Endothelial cell (in vitro differentiated cells): Measurements from ENCODE around the gene CCL3. TPM values are rescaled to one million over a fixed set of nuclear protein-coding genes. Genes with fewer than 3 reads are reported as not detected.
"Not testable (repeated sequence)": the region's sequence is repeated elsewhere in the genome, so short reads cannot be mapped to it uniquely, and the experiment has no call there.

Source experiments
- DNase-seq: peaks from one replicate; pipeline ENCODE4 v3.0.0; 2021; ENCODE audit warnings: low spot score
- H3K27ac Mint-ChIP-seq: one replicate; pipeline ENCODE4 v1.8.0; 2021; ENCODE audit warnings: mixed read lengths, inconsistent platforms; ENCODE audit not compliant: unreplicated experiment
- H3K27me3 Mint-ChIP-seq: one replicate; pipeline ENCODE4 v1.8.0; 2021; ENCODE audit warnings: mild to moderate bottlenecking, moderate library complexity, mixed read lengths, inconsistent platforms; ENCODE audit not compliant: unreplicated experiment
- H3K36me3 Mint-ChIP-seq: one replicate; pipeline ENCODE4 v1.8.0; 2021; ENCODE audit warnings: mild to moderate bottlenecking, low read depth, mixed read lengths, inconsistent platforms; ENCODE audit not compliant: unreplicated experiment
- H3K4me1 Mint-ChIP-seq: one replicate; pipeline ENCODE4 v1.8.0; 2021; ENCODE audit warnings: mild to moderate bottlenecking, mixed read lengths, inconsistent platforms; ENCODE audit not compliant: unreplicated experiment
- H3K4me3 Mint-ChIP-seq: one replicate; pipeline ENCODE4 v1.8.0; 2021; ENCODE audit warnings: mild to moderate bottlenecking, mixed read lengths, inconsistent platforms; ENCODE audit not compliant: unreplicated experiment
- H3K9me3 Mint-ChIP-seq: one replicate; pipeline ENCODE4 v1.8.0; 2021; ENCODE audit warnings: mixed read lengths, inconsistent platforms; ENCODE audit not compliant: unreplicated experiment
- total RNA-seq: library from RNA; stranded (reverse); fragmentation: NEBNext Ultra II Directional; extraction: Animal tissue kit (Norgen Biotek cat#: 25700); gene quantifications from one replicate; pipeline ENCODE4 v1.2.1, GENCODE V29; 2021; ENCODE audit not compliant: unreplicated experiment
- TF ChIP-seq, protein P1 (sequence below): fragments of 200-600 bp; sonication (generic); IDR thresholded peaks from one replicate; pipeline ENCODE4 v1.5.0; 2021; ENCODE audit warnings: antibody characterized with exemption; ENCODE audit not compliant: unreplicated experiment

The CCL3 gene
- total RNA-seq, 1 donor from 2014 or later, result not detected

DNA sequence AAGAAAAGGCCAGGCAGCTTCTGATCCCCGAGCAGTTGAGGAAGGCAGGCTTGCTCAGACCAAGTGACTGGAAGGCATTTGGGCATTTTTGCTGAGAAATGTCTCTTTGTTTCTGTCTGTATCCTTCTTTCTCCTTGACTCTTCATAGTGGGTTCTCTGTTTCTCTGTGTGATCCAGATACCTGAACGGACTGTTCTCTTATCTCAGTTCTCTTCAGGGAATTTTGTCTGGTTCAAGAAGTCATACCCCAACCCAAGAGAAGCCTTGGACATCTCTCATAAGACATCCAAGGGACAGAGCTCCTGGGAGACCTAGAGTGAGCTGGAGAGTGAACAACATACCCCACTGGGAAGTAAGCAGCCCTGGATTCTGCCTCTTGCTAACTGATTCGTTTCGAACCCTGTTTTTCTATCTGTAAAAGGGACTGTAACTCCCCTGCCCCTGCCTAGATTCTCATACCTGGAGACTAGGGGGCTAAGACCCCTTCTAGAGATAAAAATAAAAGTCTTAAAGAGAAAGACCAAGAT is 541 bp downstream of the CCL3 start:
- DNase-seq, result no peak
- H3K4me3 Mint-ChIP-seq, result no peak overlapping the region
- no peak overlapping the region for H3K27ac Mint-ChIP-seq
- no peaks in the 10 kb centered on the region for H3K9me3 Mint-ChIP-seq
- TF ChIP-seq, protein P1, sequence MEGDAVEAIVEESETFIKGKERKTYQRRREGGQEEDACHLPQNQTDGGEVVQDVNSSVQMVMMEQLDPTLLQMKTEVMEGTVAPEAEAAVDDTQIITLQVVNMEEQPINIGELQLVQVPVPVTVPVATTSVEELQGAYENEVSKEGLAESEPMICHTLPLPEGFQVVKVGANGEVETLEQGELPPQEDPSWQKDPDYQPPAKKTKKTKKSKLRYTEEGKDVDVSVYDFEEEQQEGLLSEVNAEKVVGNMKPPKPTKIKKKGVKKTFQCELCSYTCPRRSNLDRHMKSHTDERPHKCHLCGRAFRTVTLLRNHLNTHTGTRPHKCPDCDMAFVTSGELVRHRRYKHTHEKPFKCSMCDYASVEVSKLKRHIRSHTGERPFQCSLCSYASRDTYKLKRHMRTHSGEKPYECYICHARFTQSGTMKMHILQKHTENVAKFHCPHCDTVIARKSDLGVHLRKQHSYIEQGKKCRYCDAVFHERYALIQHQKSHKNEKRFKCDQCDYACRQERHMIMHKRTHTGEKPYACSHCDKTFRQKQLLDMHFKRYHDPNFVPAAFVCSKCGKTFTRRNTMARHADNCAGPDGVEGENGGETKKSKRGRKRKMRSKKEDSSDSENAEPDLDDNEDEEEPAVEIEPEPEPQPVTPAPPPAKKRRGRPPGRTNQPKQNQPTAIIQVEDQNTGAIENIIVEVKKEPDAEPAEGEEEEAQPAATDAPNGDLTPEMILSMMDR, result no peak
- H3K27me3 Mint-ChIP-seq, result no peaks in the 10 kb centered on the region
- no peaks in the 10 kb centered on the region for H3K36me3 Mint-ChIP-seq
- H3K4me1 Mint-ChIP-seq, result peaks cover 7% of the 10 kb centered on the region

DNA sequence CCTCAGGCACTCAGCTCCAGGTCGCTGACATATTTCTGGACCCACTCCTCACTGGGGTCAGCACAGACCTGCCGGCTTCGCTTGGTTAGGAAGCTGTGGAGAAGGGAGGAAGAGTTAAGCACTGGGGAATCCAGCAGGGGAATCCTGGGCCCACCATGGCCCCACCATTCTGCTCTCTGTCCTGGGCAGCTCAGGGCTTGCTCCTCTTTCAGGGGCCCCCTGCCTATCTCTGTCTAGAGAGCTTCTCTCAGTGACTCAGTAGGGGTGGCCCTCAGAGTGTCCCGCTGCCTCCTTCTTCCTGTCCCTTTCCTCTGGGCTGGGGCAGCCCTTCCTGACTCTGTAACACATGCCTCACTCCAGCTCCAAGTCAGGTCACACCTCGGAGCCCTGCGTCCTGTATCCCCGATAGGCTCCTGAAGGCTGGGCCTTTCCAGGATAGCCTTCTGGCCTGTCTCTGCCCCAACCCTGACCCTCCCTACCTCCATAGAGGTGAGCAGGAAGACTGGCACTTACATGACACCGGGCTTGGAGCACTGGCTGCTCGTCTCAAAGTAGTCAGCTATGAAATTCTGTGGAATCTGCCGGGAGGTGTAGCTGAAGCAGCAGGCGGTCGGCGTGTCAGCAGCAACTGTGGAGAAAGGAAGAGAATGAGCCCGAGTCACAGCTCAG is 1.1 kb downstream of the CCL3 start:
- TF ChIP-seq, protein P1, result no peak
- Mint-ChIP-seq H3K4me3 (no peak overlapping the region), H3K4me1 (peaks cover 7% of the 10 kb centered on the region), H3K27ac (no peak overlapping the region), H3K9me3 (no peaks in the 10 kb centered on the region), H3K27me3 (no peaks in the 10 kb centered on the region), H3K36me3 (no peaks in the 10 kb centered on the region)
- no peak for DNase-seq

DNA sequence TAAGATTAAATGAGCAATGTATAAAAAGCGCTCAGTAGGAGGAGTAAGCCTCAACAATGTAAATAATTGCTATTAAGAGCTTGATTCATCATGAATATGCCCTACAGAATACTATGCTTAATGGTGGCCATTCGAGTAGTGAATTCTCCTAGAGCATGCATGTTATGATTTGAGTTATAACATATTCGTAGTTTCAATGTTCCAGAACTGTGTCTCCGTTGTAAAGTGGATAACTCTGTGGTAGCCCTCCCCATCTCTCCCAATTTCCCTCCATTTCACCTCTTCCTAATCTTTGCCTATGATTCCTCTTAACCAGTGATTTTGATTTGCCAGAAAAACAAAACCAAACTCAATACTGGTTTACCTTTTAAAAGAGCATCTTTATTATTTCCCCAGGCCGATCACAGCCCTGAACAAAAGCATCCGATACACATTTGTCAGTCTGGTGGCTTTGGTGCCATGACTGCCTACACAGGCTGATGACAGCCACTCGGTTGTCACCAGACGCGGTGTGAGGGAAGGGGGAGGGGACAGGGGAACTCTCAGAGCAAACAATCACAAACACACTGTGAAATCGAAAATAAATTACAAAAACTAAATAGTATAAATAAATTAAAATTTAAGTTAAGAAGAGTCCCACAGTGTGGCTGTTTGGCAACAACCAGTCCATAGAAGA is 1.9 kb downstream of the CCL3 start:
- H3K4me3 Mint-ChIP-seq, H3K27me3 Mint-ChIP-seq, H3K9me3 Mint-ChIP-seq, H3K36me3 Mint-ChIP-seq, DNase-seq, H3K4me1 Mint-ChIP-seq, H3K27ac Mint-ChIP-seq: not testable (repeated sequence)

DNA sequence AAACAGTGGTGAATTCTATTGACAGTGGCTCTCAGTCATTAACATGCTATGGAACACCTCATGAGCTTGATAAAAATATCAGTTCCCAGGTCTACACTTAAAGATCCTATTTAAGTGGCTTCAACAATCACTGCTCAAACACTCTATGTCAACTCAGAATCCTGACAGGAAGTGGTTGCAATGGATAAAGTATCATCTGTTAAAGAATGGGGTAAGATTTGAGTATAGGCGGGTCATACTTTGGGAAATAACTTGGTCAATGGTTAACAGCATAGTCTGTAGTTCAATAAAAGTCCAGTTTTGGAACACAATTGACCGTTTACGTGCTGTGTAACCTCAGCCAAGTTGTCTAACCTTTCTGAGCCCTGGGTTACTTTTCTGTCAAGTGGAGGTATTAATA is 2.5 kb downstream of the CCL3 start:
- not testable (repeated sequence) for H3K27me3 Mint-ChIP-seq, H3K4me1 Mint-ChIP-seq, H3K36me3 Mint-ChIP-seq, H3K27ac Mint-ChIP-seq, H3K4me3 Mint-ChIP-seq, DNase-seq, H3K9me3 Mint-ChIP-seq

DNA sequence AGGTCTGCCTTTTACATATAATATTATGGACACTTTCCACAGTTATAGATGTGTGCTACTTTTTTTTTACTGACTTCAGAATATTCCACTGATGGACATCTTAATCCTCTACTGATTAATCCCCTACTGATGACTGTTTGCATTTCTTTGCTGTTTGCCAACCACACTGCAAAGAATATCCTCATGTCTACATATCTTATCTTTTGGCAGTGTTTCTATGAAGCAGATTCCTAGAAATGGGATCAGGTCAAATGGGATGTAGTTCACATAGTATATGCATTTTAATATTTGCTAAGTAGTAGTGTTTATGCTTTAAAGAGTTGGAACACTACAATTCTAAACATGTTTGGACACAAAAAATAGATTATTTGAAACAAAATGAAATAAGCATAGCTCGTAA is 3.2 kb downstream of the CCL3 start:
- peaks cover 1% of the 10 kb centered on the region for H3K27me3 Mint-ChIP-seq
- H3K36me3 Mint-ChIP-seq, result no peaks in the 10 kb centered on the region
- no peak overlapping the region for H3K4me3 Mint-ChIP-seq
- H3K9me3 Mint-ChIP-seq, result no peaks in the 10 kb centered on the region
- H3K27ac Mint-ChIP-seq, result no peak overlapping the region
- TF ChIP-seq, protein P1, result no peak
- H3K4me1 Mint-ChIP-seq, result peaks cover 9% of the 10 kb centered on the region
- DNase-seq, result no peak

DNA sequence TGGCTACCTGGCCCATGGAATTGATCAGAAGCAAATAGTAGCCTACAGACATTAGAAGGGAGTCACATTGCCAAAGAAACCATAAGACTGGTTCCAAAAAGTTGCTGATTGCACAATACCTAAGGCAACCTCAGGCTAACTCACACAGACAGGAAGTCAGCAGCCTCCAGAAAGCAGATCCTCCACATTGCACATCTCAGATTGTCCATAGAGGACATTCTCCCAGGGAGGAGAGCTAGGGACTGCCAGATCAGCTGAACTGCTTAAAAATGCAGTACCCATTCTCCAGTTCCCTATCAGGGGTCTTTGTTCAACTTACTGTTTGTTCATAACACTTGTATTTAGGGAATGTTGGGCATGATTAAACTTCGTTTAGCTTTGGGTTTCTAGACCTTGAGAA is 4.2 kb downstream of the CCL3 start:
- H3K27me3 Mint-ChIP-seq, result peaks cover 1% of the 10 kb centered on the region
- no peak for DNase-seq
- TF ChIP-seq, protein P1, result no peak
- H3K4me3 Mint-ChIP-seq, result no peak overlapping the region
- H3K4me1 Mint-ChIP-seq, result peaks cover 9% of the 10 kb centered on the region
- no peaks in the 10 kb centered on the region for H3K36me3 Mint-ChIP-seq
- H3K27ac Mint-ChIP-seq, result no peak overlapping the region
- no peaks in the 10 kb centered on the region for H3K9me3 Mint-ChIP-seq

DNA sequence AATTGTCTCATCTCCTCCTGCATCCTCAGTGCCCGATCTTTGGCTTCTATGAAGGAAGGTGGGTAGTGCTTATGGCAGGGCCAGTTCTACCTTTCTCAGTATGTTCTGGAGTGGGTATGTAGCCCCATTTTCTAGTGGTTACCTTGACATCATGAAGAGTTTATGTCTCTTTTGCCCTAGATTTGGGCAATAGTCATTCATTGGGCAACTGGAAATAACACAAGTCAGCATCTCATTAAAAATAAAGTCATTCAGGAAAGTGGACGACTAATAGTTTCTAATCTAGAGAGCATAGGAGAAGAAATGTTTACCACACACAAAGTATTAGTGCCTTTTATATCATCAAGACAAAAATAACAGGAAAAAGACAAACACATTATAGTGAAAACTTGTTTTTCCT is 6.3 kb downstream of the CCL3 start:
- not testable (repeated sequence) for H3K9me3 Mint-ChIP-seq, H3K36me3 Mint-ChIP-seq, H3K4me1 Mint-ChIP-seq, H3K4me3 Mint-ChIP-seq, H3K27me3 Mint-ChIP-seq, DNase-seq
- H3K27ac Mint-ChIP-seq, result peak overlapping the region; percentile 33

DNA sequence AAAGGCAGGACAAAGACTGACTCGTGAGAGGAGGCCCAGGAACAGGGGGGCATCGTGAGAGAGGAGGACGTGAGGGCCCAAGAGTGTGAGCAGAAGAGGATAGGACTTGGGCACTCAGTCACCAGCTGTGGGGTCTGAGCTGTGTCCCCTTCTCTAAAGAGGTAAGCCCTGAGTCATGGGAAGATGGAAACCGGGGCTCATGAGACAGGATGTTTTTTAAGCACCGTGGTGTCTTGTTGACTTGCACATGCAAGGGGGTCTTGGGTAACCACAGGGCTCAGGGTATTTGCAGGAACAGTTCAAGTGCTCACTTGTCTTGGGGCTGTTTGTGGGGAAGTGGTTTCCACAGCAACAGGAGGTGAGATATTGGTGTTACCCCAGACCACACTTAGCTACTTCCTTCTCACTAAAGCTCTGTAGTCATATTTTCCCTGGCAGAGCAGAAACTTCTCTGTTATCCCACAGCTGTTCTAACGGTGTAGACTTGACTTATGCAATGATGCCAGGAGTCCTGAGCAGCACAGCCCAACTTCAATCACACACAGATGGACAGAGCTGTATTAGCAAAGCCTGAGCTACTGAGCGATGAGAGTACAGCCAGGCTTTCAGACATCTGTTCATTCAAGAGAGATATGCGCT is 7.3 kb downstream of the CCL3 start:
- not testable (repeated sequence) for DNase-seq, H3K4me3 Mint-ChIP-seq, H3K27me3 Mint-ChIP-seq, H3K36me3 Mint-ChIP-seq, H3K27ac Mint-ChIP-seq, H3K4me1 Mint-ChIP-seq, H3K9me3 Mint-ChIP-seq
